ENCODE results near the gene ADAMTS18.

The ADAMTS18 gene

DNA sequence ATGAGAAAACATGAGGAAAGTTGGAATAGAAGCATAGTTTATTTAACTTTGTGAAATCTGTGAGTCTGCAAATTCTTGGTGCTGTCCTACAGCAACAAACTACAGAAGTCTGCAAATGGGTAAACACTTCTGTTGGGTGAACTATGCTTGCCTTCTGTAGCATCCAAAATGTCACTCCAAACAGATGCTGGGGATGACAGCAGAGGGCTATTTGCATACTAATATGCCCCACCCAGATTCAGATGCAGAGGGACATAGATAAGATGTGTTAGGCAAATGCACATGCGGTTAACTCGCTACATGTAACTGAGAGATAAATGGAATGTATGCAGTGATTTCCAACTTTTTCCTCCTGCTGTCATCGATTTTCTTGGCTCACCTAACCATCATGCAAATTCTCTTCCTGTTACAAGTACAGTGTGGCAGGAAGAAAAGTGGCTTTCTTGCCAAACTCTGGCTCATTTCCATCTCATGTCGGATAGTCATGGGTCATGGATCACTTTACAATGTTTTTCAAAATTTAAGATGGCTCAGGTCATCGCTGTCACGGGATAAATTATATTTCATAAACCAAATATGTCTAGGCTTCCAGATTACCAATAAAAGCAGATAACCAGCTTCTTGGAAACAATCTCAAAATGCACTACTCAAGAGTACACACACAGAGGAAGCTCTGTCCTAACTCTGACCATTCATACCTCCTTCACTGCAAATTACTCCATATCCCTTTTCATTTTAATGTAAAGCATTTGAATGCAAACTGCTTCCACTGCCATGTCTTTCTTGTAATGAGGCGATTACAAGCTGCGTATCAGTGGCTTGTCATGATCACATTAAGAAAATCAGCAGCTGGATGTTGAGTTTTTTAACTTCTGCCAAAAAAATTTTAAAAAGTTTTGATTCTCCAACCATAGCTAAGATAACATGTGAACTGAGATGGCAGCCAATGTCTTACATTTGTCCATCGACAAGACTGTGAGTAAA, 47.7 kb downstream of the ADAMTS18 start:
- DNase-seq, result no peak

DNA sequence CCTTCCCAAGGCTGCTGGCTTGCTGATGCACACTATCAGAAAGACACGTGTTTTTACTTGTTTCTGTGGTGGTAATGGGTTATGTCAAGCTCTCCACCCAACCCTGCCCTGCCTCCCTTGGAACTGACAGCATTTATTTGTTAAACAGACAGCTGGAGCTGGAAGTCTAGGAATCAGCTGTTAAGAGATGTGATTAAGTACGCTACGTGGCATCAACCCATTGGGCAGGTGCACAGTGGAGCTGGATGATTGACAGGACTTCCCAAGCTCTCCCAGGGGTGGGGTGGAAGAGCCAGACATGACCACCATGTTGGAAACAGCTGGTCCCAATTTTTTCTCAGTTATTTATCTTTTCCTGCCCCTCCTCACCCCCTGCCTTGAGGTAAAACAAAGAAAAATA, 49.4 kb downstream of the ADAMTS18 start:
- DNase-seq, result no peak

DNA sequence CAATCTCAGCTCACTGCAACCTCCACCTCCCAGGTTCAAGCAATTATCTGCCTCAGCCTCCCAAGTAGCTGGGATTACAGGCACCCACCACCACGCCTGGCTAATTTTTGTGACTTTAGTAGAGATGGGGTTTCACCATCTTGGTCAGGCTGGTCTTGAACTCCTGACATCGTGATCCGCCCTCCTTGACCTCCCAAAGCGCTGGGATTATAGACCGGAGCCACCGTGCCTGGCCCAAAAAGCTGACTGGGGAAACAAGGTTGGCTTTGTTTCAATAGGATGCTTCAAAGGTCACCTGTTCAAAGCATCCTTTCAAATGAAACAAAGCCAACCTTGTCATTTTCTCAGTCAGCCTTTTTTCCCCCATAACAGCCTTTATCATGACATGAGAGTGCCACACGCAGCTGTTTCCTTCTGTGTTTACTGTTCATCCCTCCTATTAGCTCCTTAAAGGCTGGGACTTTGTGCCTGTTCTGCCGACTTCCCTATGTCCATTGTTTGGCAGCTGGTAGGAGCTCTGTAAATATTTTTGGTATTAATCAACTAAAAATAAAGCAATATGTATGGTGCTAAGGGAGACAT, 51.1 kb downstream of the ADAMTS18 start:
- DNase-seq, result no peak

DNA sequence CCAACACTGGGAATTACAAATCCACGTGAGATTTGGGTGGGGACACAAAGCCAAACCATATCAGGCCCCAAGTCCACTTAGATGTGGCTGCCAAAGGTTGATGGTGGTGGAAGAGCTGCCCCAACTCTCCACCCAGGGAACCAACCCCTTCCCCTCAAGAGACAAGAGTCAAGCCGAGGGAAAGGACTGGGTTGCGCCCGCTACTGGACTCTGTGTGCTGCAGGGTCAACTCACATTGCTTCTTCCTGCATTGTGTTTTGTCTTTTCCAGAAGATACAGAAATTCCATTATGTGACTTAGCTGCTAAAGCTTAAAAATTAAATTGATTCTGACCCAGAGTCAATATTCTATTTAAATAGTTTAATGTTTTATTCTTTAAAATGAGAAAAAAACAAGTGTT, 58.5 kb downstream of the ADAMTS18 start:
- DNase-seq, result no peak

DNA sequence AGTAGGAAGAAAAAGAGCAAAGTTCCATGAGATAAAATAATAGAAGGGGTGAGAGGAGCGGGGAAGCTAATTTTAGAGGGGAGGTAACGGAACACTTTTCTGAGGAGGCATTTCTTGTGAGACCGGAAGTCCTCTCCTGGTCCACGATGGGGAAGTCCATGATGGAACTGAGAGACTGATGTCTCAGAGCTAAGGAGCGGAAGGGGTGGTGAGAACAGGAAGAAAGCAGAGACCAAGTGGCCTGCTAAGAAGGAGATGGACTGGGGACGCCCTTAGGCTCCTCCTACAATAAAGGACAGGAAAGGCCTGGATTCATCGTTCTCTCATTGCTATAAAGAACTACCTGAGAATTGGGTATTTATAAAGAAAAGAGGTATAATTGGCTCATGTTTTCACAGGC, 59.4 kb downstream of the ADAMTS18 start:
- DNase-seq, result no peak

DNA sequence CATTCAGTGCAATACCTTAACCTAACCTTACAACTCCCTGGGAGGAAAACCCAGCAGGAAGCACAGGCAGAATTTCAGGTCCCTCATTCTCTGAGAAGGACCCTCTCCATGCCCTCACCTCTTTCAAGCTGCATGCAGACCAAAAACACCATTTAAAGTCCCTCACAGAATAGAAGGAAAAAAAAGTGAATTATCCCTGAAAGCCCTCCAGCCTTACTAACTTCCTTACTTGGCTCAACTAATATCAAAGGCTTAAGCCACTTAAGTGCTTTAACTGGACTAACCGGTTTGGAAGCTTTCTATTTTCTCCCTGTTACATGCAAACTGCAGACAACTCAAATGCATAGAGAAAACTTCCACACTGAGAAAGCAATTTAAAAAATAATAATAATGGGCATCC, 60.5 kb downstream of the ADAMTS18 start:
- no peak for DNase-seq

DNA sequence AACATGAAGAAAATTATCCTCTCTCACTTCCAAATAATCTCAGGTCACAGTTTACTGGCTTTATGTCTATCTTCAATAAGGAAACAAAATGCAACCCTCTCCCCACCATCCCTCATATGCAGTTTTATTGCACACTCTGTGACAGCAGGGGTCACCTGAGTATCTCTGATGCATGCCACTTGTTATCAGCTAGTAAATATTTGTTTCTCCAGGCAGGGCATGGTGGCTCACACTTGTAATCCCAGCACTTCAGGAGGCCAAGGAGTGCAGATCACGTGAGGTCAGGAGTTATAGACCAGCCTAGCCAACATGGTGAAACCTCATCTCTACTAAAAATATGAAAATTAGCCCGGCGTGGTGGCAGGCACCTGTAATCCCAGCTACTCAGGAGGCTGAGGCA, 61.1 kb downstream of the ADAMTS18 start:
- DNase-seq, result no peak

DNA sequence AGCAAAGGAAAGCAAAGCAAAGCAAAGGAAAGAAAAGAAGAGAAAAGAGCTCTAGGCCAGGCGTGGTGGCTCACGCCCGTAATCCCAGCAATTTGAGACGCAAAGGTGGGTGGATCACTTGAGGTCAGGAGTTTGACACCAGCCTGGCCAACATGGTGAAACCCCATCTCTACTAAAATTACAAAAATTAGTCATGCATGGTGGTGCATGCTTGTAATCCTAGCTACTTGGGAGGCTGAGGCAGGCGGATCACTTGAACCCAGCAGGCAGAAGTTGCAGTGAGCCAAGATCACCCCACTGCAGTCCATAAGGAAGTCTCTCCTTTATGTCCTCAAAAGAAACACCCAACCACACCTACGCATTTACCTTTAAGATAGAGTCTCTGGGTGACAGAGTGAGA, 70.1 kb downstream of the ADAMTS18 start:
- no peak for DNase-seq

DNA sequence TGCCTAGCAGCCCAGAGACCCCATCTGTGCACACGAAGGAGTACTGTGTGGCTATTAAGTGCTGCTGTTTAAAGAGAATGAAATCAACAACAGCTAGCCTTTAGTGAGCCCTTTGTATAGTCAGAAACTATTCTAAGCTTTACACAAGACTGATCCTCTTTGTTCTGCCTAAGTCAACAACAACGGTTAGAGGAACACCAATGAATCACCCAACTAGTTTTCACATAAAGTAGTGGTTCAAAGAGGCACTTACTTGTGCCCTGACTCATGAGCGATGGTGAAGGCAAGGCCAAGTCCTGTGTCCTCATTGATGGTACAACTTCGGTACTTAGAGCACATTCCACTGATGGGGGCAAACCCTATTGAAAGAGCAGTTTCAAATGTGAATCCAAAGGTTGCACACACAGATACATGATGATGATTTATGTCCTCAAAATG, 75.8 kb downstream of the ADAMTS18 start:
- DNase-seq, result no peak

DNA sequence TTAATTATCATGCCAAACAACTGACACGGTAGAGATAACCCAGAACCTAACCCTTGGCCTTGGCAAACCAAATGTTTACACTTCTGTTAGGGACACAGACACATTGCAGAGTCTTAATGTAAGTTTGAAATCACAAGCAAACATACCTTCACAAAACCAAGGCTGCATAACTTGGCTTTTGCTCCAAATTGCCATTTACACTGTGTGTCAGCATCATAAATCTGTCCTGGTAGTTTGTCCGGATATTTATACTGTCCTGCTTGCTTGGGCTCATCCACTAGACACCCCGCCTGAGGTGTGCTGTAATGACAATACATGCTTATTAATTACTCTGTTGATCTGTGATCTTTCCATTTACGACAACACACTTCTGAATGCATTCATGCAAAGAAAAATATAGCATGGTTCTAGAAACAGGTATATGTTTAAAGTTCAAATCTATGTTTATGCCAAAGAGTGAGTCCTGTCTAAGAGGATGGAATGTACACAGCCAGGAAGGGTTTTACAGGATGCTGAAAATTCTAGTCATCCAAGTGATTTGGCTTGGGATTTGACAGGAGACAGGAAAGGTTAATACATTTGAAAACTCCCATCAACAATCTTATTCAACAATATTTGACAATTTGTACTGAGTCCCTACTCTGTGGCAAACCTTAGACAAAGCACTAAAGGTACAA, 81.1 kb downstream of the ADAMTS18 start:
- no peak for DNase-seq

DNA sequence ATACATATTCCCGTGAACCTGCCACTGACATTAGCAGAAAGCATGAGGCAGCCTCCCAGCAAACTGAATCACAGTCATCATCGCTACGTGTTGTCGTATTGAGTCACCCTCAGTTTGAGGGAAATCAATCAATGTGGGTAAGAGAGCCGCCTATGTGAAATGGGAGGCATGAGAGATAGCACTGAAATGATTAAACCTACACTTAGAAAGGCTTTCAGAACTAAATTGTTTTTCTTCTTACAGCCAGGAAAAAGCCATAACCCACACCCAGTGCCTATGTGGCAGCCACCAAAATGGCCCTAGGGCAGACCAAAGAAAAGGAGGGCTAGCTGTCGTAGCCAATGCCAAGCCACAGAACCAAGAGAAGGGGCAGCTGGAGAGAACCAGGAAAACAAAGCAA, 90.5 kb downstream of the ADAMTS18 start:
- no peak for DNase-seq

DNA sequence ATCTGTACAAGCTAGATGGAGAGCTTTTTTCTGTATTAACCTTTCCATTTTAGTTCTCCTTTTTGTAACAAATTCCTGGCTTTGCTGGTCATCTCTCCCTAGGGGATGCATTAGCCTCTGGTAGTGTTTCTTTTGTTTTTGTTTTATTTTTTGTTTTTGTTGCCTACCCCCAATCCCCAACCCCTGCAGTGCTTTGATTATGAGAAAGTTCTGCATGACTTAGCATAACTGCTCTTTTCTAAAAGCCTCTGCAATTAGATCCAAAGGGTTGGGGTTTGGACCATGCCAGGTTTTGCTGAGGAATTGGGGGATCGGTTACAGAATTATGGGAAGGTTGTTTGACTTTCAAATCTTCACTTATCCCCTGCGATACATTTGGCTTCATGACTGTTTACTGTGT, 98.2 kb downstream of the ADAMTS18 start:
- DNase-seq, result no peak

DNA sequence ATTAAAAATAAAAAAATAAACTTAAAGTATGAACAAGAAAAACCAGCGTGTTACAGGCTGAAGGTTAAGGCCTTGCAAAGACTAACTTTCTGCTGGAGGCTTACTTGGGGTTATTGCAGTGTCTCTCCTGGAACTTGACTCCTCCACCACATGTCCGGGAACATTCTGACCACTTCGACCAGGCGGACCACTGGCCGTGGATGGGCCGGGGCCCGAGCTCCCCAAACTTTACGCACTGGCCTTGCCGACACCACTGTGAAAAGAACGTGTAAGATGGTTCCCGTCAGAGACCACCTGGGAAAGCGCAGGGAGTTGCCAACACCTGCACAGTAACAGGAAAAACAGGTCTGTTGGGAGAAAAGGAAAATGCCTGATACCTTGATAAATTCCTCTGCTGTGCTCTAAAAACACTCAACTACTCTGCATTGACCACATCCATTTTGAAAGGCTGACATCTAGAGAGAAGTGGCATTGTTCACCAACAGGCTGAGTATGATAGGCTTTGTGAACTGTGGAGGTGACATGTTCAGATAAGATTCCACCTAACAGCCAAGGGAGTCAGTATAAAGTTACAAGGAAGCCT, 99.1 kb downstream of the ADAMTS18 start:
- no peak for DNase-seq

DNA sequence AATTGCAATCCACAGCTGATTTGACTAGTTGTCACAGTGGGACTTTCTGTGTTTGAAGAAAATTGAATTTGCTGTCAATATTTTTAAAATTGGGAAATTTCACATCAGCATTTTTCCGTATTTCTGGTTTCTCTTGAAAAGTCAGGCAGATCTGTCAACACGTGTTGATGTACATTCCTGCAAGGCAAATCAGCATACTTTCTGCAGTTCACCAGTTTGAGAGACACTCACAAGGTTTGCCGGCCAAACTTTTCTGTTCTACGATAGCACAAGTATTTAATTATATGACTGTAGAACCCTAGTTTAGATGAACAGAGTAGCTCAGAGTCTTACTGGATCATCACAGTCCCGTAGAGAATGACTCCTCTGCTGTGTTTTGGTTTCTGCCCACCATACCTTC, 102.0 kb downstream of the ADAMTS18 start:
- DNase-seq, result no peak

DNA sequence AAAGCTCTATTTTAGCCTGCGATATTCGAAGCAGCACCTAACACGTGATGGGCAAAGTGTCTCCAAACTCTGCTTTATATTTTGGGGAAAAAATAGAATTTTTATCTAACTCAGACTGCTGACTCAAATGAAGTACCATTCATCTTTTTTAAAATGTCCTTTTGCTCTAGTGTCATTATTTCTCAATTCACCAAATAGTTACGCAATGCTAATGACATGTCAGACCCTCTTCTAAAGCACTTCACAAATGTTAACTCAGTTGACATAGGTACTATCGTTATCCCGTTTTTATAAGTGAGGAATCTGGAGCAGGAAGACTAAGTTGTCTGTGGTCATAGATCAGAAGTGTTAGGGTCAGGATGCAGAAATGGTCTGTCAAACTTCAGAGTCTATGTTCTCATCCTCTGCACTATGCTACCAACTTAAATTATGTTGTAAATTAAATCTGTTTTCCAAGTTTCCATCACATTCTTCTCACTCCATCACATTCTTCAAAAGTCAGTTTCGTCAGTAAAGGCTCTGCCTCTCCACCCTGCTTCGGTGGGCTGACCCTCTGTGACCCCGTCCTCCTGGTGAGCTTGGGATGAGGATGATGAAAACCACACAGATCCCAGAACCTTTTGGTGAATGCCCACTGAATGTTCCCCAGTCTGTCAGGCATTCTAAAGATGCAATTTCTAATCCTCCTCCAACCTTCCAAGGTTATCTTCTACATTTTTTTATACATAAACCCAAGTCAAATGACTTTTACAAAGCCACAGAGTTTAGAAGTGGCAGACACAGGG, 102.8 kb downstream of the ADAMTS18 start:
- no peak for DNase-seq

DNA sequence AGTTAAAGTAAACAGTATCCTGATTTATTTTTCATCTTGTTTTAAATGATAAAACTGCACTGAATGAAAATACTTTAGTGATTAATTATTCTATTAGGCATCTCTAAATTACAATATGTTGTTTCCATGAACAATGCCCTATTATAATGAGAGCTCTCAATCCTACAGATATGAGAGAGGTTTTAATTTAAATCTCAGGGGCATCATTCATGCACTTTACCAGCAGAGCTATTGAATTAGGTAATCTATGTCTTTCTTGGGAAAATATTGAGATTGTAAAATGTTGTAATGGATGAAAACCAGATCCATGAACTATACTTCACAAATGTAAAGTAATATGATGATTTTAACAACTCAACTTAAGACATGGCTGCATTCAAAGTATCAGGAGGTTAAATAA, 103.8 kb downstream of the ADAMTS18 start:
- DNase-seq, result no peak

DNA sequence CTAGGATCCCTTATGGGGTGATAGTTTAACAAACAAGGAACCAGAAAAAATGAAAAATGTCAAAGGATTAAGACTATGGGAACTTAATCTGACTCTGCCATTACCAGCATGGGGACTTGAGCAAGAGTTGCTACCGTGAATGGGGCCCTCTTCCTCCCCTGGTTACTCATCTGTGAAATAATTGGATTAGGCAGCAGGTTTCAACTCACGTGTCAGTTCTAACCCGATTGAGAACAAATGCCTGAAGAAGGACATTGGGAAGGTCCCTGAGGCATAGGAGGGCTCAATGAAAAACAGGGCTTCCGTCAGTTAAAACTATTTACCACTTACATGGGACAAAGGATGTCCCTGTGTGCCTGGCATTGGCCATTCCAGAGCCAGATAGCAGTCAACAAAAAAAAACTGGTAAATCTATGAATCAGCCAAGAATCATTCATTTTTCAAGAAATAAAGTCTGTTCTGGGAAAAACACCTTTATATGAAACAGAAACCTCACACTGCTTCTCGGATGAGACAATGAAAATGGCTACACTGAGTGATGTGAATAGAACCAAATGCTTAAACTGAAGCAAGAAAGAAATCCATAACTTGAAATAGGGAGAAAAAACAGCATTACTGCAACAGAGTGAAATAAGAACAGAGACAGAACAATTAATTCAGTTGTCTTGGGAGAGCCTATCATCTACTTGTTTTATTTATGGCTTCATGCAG, 104.3 kb downstream of the ADAMTS18 start:
- no peak for DNase-seq

DNA sequence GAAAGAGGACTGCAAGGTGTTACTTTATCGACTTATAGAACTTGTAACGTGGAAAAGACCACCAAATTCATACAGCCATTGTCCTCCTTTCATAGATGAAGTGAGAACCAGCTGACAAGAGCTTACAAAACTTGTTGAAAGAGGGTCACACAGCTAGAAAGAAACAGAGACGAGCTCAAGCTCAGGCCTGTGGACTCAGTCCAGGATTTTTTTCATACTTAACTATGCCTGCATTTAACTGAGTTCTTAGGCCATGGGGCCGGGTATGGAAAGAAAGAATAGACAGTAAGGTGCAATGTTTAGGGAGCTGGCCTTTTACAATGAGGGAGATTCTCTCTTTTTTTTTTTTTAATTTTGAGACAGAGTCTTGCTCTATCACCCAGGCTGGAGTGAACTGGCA, 106.1 kb downstream of the ADAMTS18 start:
- DNase-seq, result no peak

DNA sequence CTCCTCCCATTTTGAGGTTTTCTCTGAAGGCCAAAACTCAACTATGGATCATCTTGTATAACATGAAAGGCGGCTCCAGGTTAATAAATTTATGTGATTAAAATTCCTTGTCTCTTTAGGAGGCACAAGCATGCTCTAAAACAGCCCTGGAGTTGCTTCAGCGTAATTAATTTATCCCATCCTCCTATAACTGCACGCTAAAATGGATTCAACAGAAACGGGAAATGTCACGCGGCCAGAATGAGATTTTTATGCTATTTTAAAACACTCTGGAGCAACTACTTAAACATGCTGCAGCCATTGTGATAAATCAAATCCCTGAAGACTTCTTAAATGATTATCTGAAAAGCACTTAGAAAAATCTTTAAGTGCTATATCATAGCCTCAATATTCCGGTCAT, 106.6 kb downstream of the ADAMTS18 start:
- no peak for DNase-seq

DNA sequence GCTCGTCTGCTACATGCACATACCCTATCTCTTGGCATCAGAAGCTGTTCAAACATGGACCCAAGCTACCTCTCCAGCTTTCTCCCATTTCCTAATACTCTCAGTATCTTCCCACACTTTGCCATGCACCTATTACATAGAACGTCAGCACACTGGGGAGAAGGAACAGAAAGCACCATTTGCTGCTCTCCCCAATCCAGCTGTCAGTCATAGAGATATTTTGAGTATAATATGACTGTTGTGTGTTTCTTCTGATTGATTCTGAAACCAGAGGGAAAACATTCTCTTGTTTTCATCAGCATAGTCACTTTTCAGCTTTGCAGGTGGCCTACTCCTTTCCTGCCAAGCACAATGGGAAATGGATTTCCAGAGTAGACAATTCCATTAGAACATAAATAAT, 107.1 kb downstream of the ADAMTS18 start:
- no peak for DNase-seq

DNA sequence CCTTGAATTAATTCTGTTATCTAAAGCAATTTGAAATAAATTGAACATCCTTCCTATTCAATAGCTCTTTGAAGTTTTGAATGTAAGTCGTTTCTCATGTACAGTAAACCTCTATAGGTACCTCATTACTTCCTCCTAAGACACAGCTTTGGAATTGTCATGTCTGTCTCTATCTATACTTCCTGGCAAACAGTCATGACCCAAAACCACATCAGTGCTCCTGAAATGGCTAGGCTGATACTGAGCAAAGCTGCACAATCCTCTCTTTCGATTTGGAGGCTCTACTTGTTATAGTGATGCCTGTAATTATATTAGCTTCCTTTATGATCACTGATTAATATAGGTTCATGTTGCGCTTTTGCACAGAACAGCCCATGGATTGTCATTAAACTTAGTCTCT, 110.1 kb downstream of the ADAMTS18 start:
- DNase-seq, result no peak

DNA sequence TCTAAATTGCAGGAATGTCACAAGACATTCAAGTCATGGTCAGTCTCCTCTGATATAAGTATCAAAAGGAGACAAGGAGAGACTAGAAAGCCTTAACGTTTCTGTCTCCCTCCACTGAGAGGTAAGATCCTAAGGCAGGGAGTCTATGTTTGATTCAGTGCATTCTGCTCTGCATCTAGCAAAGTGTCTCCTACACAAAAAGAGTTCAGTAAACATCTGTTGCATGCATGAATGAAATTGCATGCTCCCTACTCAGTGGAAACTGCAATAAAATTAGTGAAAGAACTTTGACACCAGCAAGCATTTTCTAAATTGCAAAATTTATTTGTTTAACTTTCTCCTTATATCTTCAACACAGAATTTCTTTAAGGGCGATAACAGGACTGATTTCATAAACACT, 111.1 kb downstream of the ADAMTS18 start:
- DNase-seq, result no peak
